Measurements from ENCODE around the gene RCBTB1.
"Not testable (repeated sequence)": the region's sequence is repeated elsewhere in the genome, so short reads cannot be mapped to it uniquely, and the experiment has no call there.

RCBTB1 gene

GRCh38 chr13:49604570-49604969 is 19.2 kb upstream of the RCBTB1 start:
- DNase-seq = no peak

GRCh38 chr13:49602615-49603014 is 17.3 kb upstream of the RCBTB1 start:
- DNase-seq = not testable (repeated sequence)

GRCh38 chr13:49602005-49602404 is 16.6 kb upstream of the RCBTB1 start:
- no peak for DNase-seq

GRCh38 chr13:49597043-49597641 is 11.8 kb upstream of the RCBTB1 start:
- DNase-seq = no peak

- DNase-seq = no peak
Measured at GRCh38 chr13:49596221-49596620, 10.9 kb upstream of the RCBTB1 start.

GRCh38 chr13:49594576-49594975 is 9.2 kb upstream of the RCBTB1 start:
- DNase-seq = no peak

- not testable (repeated sequence) for DNase-seq
Measured at GRCh38 chr13:49593876-49594275, 8.5 kb upstream of the RCBTB1 start.

- not testable (repeated sequence) for DNase-seq
Measured at GRCh38 chr13:49590714-49591113, 5.4 kb upstream of the RCBTB1 start.

- DNase-seq = no peak
Measured at GRCh38 chr13:49587311-49587847, 2.0 kb upstream of the RCBTB1 start.

- DNase-seq = no peak
Measured at GRCh38 chr13:49586717-49587116, 1.4 kb upstream of the RCBTB1 start.

GRCh38 chr13:49584771-49585182 is 581 bp downstream of the RCBTB1 start:
- no peak for DNase-seq

GRCh38 chr13:49580980-49581680 is 4.2 kb downstream of the RCBTB1 start:
- DNase-seq = no peak

- DNase-seq = no peak
Measured at GRCh38 chr13:49579501-49579900, 5.9 kb downstream of the RCBTB1 start.

- DNase-seq = no peak
Measured at GRCh38 chr13:49571299-49572240, 13.8 kb downstream of the RCBTB1 start.

- DNase-seq = no peak
Measured at GRCh38 chr13:49569993-49570689, 15.2 kb downstream of the RCBTB1 start.

GRCh38 chr13:49567491-49567890 is 17.9 kb downstream of the RCBTB1 start:
- no peak for DNase-seq

- DNase-seq = no peak
Measured at GRCh38 chr13:49566461-49566860, 18.9 kb downstream of the RCBTB1 start.

GRCh38 chr13:49565461-49565860 is 19.9 kb downstream of the RCBTB1 start:
- DNase-seq = not testable (repeated sequence)

- peak; percentile 57 to 60 for DNase-seq
Measured at GRCh38 chr13:49563516-49563915, 21.8 kb downstream of the RCBTB1 start.

GRCh38 chr13:49561062-49561410 is 24.3 kb downstream of the RCBTB1 start:
- DNase-seq = no peak

GRCh38 chr13:49560270-49561061 is 24.9 kb downstream of the RCBTB1 start:
- DNase-seq = peak in 1 of 2 donors; percentile 39

- no peak for DNase-seq
Measured at GRCh38 chr13:49559006-49559405, 26.4 kb downstream of the RCBTB1 start.

Data from inflammatory macrophage (primary cell).